Fibroblast of lung (primary cell): ENCODE data around the gene MTMR3.

Experiments
- CTCF ChIP-seq, 2 donors: IDR thresholded peaks in 1 of 2; conservative IDR thresholded peaks in 1 of 2; 1 replicate in 1 of 2; 2 replicates in 1 of 2; pipeline ENCODE4 v1.5.1; 2011 to 2012; ENCODE audit warnings: low read length in 2 of 2, control low read depth in 1 of 2, inconsistent platforms in 1 of 2, low read depth in 1 of 2, mild to moderate bottlenecking in 1 of 2
- EZH2 ChIP-seq: IDR thresholded peaks from 2 replicates; pipeline ENCODE4 v1.5.1; 2012; ENCODE audit warnings: low read length, control low read depth, mild to moderate bottlenecking; ENCODE audit errors: missing control alignments

- TF ChIP-seq CTCF (conservative IDR thresholded peaks at IDR 0.05 in 1 of 2, IDR thresholded peaks at IDR 0.05 in 1 of 2; ENCODE audit: low read depth in 1 of 2, low read length in 2 of 2) = no peak
- TF ChIP-seq EZH2 = no peak
Observed at GRCh38 chr22:29956680-29957079, 73.7 kb downstream of the MTMR3 start.
